ENCODE results near the gene CREM.
A peak's percentile ranks its signal among the peaks of the same experiment; 100 is the strongest.

The CREM gene

GRCh38 chr10:35188954-35189353, 62.3 kb downstream of the CREM start:
- Histone ChIP-seq H3K36me3 (ENCODE audit: control insufficient read depth, insufficient read depth, low read length) (no peaks in the 10 kb centered on the region), H3K4me3 (replicated peaks; ENCODE audit: low read depth, low read length) (no peak overlapping the region), H3K27me3 (replicated peaks; ENCODE audit: control insufficient read depth, insufficient read depth, low read length) (no peaks in the 10 kb centered on the region)
- no peak for TF ChIP-seq CTCF (IDR thresholded peaks at IDR 0.05; ENCODE audit: insufficient read depth, low read length, poor library complexity, severe bottlenecking)
- no peak for DNase-seq (ENCODE audit: extremely low read depth, insufficient read length)

- no peak overlapping the region for H3K4me3 ChIP-seq (replicated peaks; ENCODE audit: low read depth, low read length)
- H3K27me3 ChIP-seq (replicated peaks; ENCODE audit: control insufficient read depth, insufficient read depth, low read length), result no peaks in the 10 kb centered on the region
- DNase-seq (ENCODE audit: extremely low read depth, insufficient read length), result no peak
- TF ChIP-seq CTCF (IDR thresholded peaks at IDR 0.05; ENCODE audit: insufficient read depth, low read length, poor library complexity, severe bottlenecking), result no peak
- H3K36me3 ChIP-seq (ENCODE audit: control insufficient read depth, insufficient read depth, low read length), result no peaks in the 10 kb centered on the region
Measured at GRCh38 chr10:35191523-35191922, 64.9 kb downstream of the CREM start.

GRCh38 chr10:35192645-35193249, 66.1 kb downstream of the CREM start:
- Histone ChIP-seq H3K4me3 (replicated peaks; ENCODE audit: low read depth, low read length) (no peak overlapping the region), H3K36me3 (ENCODE audit: control insufficient read depth, insufficient read depth, low read length) (no peaks in the 10 kb centered on the region), H3K27me3 (replicated peaks; ENCODE audit: control insufficient read depth, insufficient read depth, low read length) (no peaks in the 10 kb centered on the region)
- DNase-seq (ENCODE audit: extremely low read depth, insufficient read length), result no peak
- TF ChIP-seq CTCF (IDR thresholded peaks at IDR 0.05; ENCODE audit: insufficient read depth, low read length, poor library complexity, severe bottlenecking), result no peak

GRCh38 chr10:35194471-35194870, 67.8 kb downstream of the CREM start:
- Histone ChIP-seq H3K4me3 (replicated peaks; ENCODE audit: low read depth, low read length) (no peak overlapping the region), H3K36me3 (ENCODE audit: control insufficient read depth, insufficient read depth, low read length) (no peaks in the 10 kb centered on the region), H3K27me3 (replicated peaks; ENCODE audit: control insufficient read depth, insufficient read depth, low read length) (no peaks in the 10 kb centered on the region)
- TF ChIP-seq CTCF (IDR thresholded peaks at IDR 0.05; ENCODE audit: insufficient read depth, low read length, poor library complexity, severe bottlenecking), result no peak
- no peak for DNase-seq (ENCODE audit: extremely low read depth, insufficient read length)

- no peak for TF ChIP-seq CTCF (IDR thresholded peaks at IDR 0.05; ENCODE audit: insufficient read depth, low read length, poor library complexity, severe bottlenecking)
- DNase-seq (ENCODE audit: extremely low read depth, insufficient read length), result no peak
- Histone ChIP-seq H3K36me3 (ENCODE audit: control insufficient read depth, insufficient read depth, low read length) (no peaks in the 10 kb centered on the region), H3K27me3 (replicated peaks; ENCODE audit: control insufficient read depth, insufficient read depth, low read length) (no peaks in the 10 kb centered on the region), H3K4me3 (replicated peaks; ENCODE audit: low read depth, low read length) (peak overlapping the region; percentile 14)
Measured at GRCh38 chr10:35194906-35195305, 68.3 kb downstream of the CREM start.
